CMK (cell line): Measurements from ENCODE around the gene NEDD1.

Experiments
- DNase-seq: peaks from one replicate; pipeline ENCODE4 v3.0.0-alpha.2; 2010; ENCODE audit warnings: low read depth

The NEDD1 gene

GRCh38 chr12:96906849-96907670, at the start of gene NEDD1:
TSS of gene NEDD1 (plus strand) at chr12:96907257. CDS start at chr12:96909760, 2,503 bp downstream.
- peak; percentile 61 for DNase-seq

GRCh38 chr12:96858162-96858561, 48.9 kb upstream of the NEDD1 start:
- no peak for DNase-seq

GRCh38 chr12:96861656-96862055, 45.4 kb upstream of the NEDD1 start:
- DNase-seq: no peak

- DNase-seq: no peak
Observed at GRCh38 chr12:96862326-96862725, 44.7 kb upstream of the NEDD1 start.

- DNase-seq: no peak
Observed at GRCh38 chr12:96864335-96864734, 42.7 kb upstream of the NEDD1 start.

GRCh38 chr12:96866801-96867590, 40.1 kb upstream of the NEDD1 start:
- DNase-seq: no peak

GRCh38 chr12:96870946-96871345, 36.1 kb upstream of the NEDD1 start:
- DNase-seq: no peak

- DNase-seq: no peak
Observed at GRCh38 chr12:96872961-96873360, 34.1 kb upstream of the NEDD1 start.

- DNase-seq: no peak
Observed at GRCh38 chr12:96874211-96874610, 32.8 kb upstream of the NEDD1 start.

GRCh38 chr12:96876966-96877365, 30.1 kb upstream of the NEDD1 start:
- DNase-seq: no peak

- DNase-seq: no peak
Observed at GRCh38 chr12:96878704-96879103, 28.4 kb upstream of the NEDD1 start.

GRCh38 chr12:96879301-96879700, 27.8 kb upstream of the NEDD1 start:
- peak; percentile 15 for DNase-seq

- no peak for DNase-seq
Observed at GRCh38 chr12:96880220-96880619, 26.8 kb upstream of the NEDD1 start.

GRCh38 chr12:96881608-96882007, 25.4 kb upstream of the NEDD1 start:
- DNase-seq: no peak

- no peak for DNase-seq
Observed at GRCh38 chr12:96882862-96883261, 24.2 kb upstream of the NEDD1 start.

GRCh38 chr12:96883571-96883970, 23.5 kb upstream of the NEDD1 start:
- no peak for DNase-seq

GRCh38 chr12:96886998-96887677, 19.9 kb upstream of the NEDD1 start:
- no peak for DNase-seq

GRCh38 chr12:96889273-96889933, 17.7 kb upstream of the NEDD1 start:
- DNase-seq: no peak

- no peak for DNase-seq
Observed at GRCh38 chr12:96890331-96890730, 16.7 kb upstream of the NEDD1 start.

GRCh38 chr12:96892104-96892503, 15.0 kb upstream of the NEDD1 start:
- no peak for DNase-seq

GRCh38 chr12:96897421-96897820, 9.6 kb upstream of the NEDD1 start:
- DNase-seq: no peak

- DNase-seq: no peak
Observed at GRCh38 chr12:96901175-96901574, 5.9 kb upstream of the NEDD1 start.
